Measurements from ENCODE around the gene CFLAR. TPM values are rescaled to one million over a fixed set of nuclear protein-coding genes. Genes with fewer than 3 reads are reported as not detected.

Gene CFLAR
- total RNA-seq, 2 donors from 2014 or later: 165 to 315 TPM

GRCh38 chr2:201208563-201209252, 92.7 kb downstream of the CFLAR start:
- Histone ChIP-seq H3K27ac (no peak overlapping the region), H3K4me1 (ENCODE audit: control insufficient read depth in 1 of 2, low read depth in 2 of 2) (no peaks in the 10 kb centered on the region), H3K27me3 (replicated peaks; ENCODE audit: insufficient read depth) (no peaks in the 10 kb centered on the region), H3K4me3 (no peak overlapping the region), H3K36me3 (no peaks in the 10 kb centered on the region), H3K9me3 (no peaks in the 10 kb centered on the region)
- TF ChIP-seq CTCF (IDR thresholded peaks at IDR 0.05): no peak
- ATAC-seq (ENCODE audit: insufficient number of reproducible peaks, low FRiP score, low read depth) (no peak), DNase-seq (ENCODE audit: low spot score) (no peak)

GRCh38 chr2:201215963-201216362, 100.0 kb downstream of the CFLAR start:
- no peaks in the 10 kb centered on the region for H3K4me1 ChIP-seq (ENCODE audit: control insufficient read depth in 1 of 2, low read depth in 2 of 2)
- H3K27ac ChIP-seq: no peak overlapping the region
- no peak for ATAC-seq (ENCODE audit: insufficient number of reproducible peaks, low FRiP score, low read depth)
- no peaks in the 10 kb centered on the region for H3K27me3 ChIP-seq (replicated peaks; ENCODE audit: insufficient read depth)
- no peak for DNase-seq (ENCODE audit: low spot score)
- H3K4me3 ChIP-seq: no peak overlapping the region
- no peaks in the 10 kb centered on the region for H3K36me3 ChIP-seq
- no peak for TF ChIP-seq CTCF (IDR thresholded peaks at IDR 0.05)
- H3K9me3 ChIP-seq: no peaks in the 10 kb centered on the region

- ATAC-seq (ENCODE audit: insufficient number of reproducible peaks, low FRiP score, low read depth): no peak
Observed at GRCh38 chr2:201216918-201217317, 101.0 kb downstream of the CFLAR start.

GRCh38 chr2:201218780-201219179, 102.8 kb downstream of the CFLAR start:
- no peaks in the 10 kb centered on the region for H3K4me1 ChIP-seq (ENCODE audit: control insufficient read depth in 1 of 2, low read depth in 2 of 2)
- DNase-seq (ENCODE audit: low spot score) (no peak), ATAC-seq (ENCODE audit: insufficient number of reproducible peaks, low FRiP score, low read depth) (no peak)
- no peaks in the 10 kb centered on the region for H3K36me3 ChIP-seq
- no peaks in the 10 kb centered on the region for H3K9me3 ChIP-seq
- H3K27ac ChIP-seq: no peak overlapping the region
- no peak for TF ChIP-seq CTCF (IDR thresholded peaks at IDR 0.05)
- no peak overlapping the region for H3K4me3 ChIP-seq
- H3K27me3 ChIP-seq (replicated peaks; ENCODE audit: insufficient read depth): no peaks in the 10 kb centered on the region

More at GRCh38 chr2:201216918-201217317, 101.0 kb downstream of the CFLAR start:
- H3K9me3 ChIP-seq: no peaks in the 10 kb centered on the region
- TF ChIP-seq CTCF (IDR thresholded peaks at IDR 0.05): no peak
- DNase-seq (ENCODE audit: low spot score): no peak
- H3K27ac ChIP-seq: no peak overlapping the region
- no peaks in the 10 kb centered on the region for H3K36me3 ChIP-seq
- no peaks in the 10 kb centered on the region for H3K4me1 ChIP-seq (ENCODE audit: control insufficient read depth in 1 of 2, low read depth in 2 of 2)
- no peak overlapping the region for H3K4me3 ChIP-seq
- no peaks in the 10 kb centered on the region for H3K27me3 ChIP-seq (replicated peaks; ENCODE audit: insufficient read depth)

- H3K4me3 ChIP-seq: no peak overlapping the region
- no peak overlapping the region for H3K27ac ChIP-seq
- H3K27me3 ChIP-seq (replicated peaks; ENCODE audit: insufficient read depth): no peaks in the 10 kb centered on the region
- ATAC-seq (ENCODE audit: insufficient number of reproducible peaks, low FRiP score, low read depth) (no peak), DNase-seq (ENCODE audit: low spot score) (no peak)
- H3K36me3 ChIP-seq: no peaks in the 10 kb centered on the region
- H3K4me1 ChIP-seq (ENCODE audit: control insufficient read depth in 1 of 2, low read depth in 2 of 2): no peaks in the 10 kb centered on the region
- no peaks in the 10 kb centered on the region for H3K9me3 ChIP-seq
- no peak for TF ChIP-seq CTCF (IDR thresholded peaks at IDR 0.05)
Observed at GRCh38 chr2:201219328-201220096, 103.5 kb downstream of the CFLAR start.

Measured in thoracic aorta (tissue), 2 donors.